BE2C (cell line): ENCODE results near the gene SPINK1. TPM values are rescaled to one million over a fixed set of nuclear protein-coding genes. Genes with fewer than 3 reads are reported as not detected.

Experiments used
- DNase-seq: peaks from one replicate; pipeline ENCODE4 v3.0.0-alpha.2; 2020
- H3K27me3 ChIP-seq: fragments of 250-450 bp; sonication (Bioruptor Pico); 2 replicates; pipeline ENCODE4 v1.5.1; 2020; ENCODE audit warnings: mild to moderate bottlenecking
- H3K36me3 ChIP-seq: fragments of 250-450 bp; sonication (Bioruptor Pico); 2 replicates; pipeline ENCODE4 v1.5.1; 2020; ENCODE audit warnings: mild to moderate bottlenecking
- H3K4me1 ChIP-seq: fragments of 250-450 bp; sonication (Bioruptor Pico); 2 replicates; pipeline ENCODE4 v1.5.1; 2020
- H3K4me3 ChIP-seq: 2 replicates; pipeline ENCODE4 v1.5.1; 2011; ENCODE audit warnings: low read depth, low read length
- H3K9me3 ChIP-seq: fragments of 250-450 bp; sonication (Bioruptor Pico); 2 replicates; pipeline ENCODE4 v1.5.1; 2020
- CTCF ChIP-seq: IDR thresholded peaks from 2 replicates; pipeline ENCODE4 v1.5.1; 2012; ENCODE audit warnings: mild to moderate bottlenecking, low read depth, low read length
- polyA plus RNA-seq: library from polyadenylated mRNA; unstranded; fragments of >200 nt; gene quantifications from one replicate; pipeline ENCODE4 v1.2.1, GENCODE V29; 2012; ENCODE audit warnings: low read depth, missing spikeins; ENCODE audit not compliant: insufficient read length, insufficient read depth

SPINK1 gene
- not detected for polyA plus RNA-seq

GRCh38 chr5:147831465-147831864 lies at the start of gene SPINK1:
Gene SPINK1, minus strand, starts transcription at chr5:147831671. Its CDS starts 94 bp downstream, at chr5:147831577.
- Histone ChIP-seq H3K4me1 (no peaks in the 10 kb centered on the region), H3K9me3 (no peaks in the 10 kb centered on the region), H3K36me3 (no peaks in the 10 kb centered on the region), H3K27me3 (peaks cover 11% of the 10 kb centered on the region), H3K4me3 (no peak within 1 kb of the TSS)
- no peak for TF ChIP-seq CTCF
- no peak for DNase-seq

GRCh38 chr5:147880487-147880886 lies 49.0 kb upstream of the SPINK1 start:
- H3K36me3 ChIP-seq = no peaks in the 10 kb centered on the region
- no peak for TF ChIP-seq CTCF

GRCh38 chr5:147879784-147880183 lies 48.3 kb upstream of the SPINK1 start:
- no peak for TF ChIP-seq CTCF
- H3K36me3 ChIP-seq = no peaks in the 10 kb centered on the region
- H3K9me3 ChIP-seq = no peaks in the 10 kb centered on the region
- no peak overlapping the region for H3K4me3 ChIP-seq
- no peaks in the 10 kb centered on the region for H3K4me1 ChIP-seq
- no peak for DNase-seq
- peaks cover 56% of the 10 kb centered on the region for H3K27me3 ChIP-seq

More at GRCh38 chr5:147880487-147880886, 49.0 kb upstream of the SPINK1 start:
- Histone ChIP-seq H3K4me3 (no peak overlapping the region), H3K4me1 (no peaks in the 10 kb centered on the region), H3K27me3 (peaks cover 53% of the 10 kb centered on the region), H3K9me3 (no peaks in the 10 kb centered on the region)
- no peak for DNase-seq

- peaks cover 56% of the 10 kb centered on the region for H3K27me3 ChIP-seq
- no peak for DNase-seq
- TF ChIP-seq CTCF = no peak
- no peaks in the 10 kb centered on the region for H3K9me3 ChIP-seq
- no peak within 1 kb of the TSS for H3K4me3 ChIP-seq
- H3K36me3 ChIP-seq = no peaks in the 10 kb centered on the region
- H3K4me1 ChIP-seq = no peaks in the 10 kb centered on the region
These were observed 46.7 kb upstream of the SPINK1 start, which contains the start of gene SCGB3A2 for GRCh38 chr5:147878066-147878759. Gene SCGB3A2, plus strand, starts transcription at chr5:147878711. Its CDS starts 93 bp downstream, at chr5:147878804.

- Histone ChIP-seq H3K27me3 (peaks cover 51% of the 10 kb centered on the region), H3K4me1 (no peaks in the 10 kb centered on the region), H3K9me3 (no peaks in the 10 kb centered on the region), H3K36me3 (no peaks in the 10 kb centered on the region), H3K4me3 (no peak overlapping the region)
- no peak for TF ChIP-seq CTCF
- DNase-seq = no peak
These were observed 45.2 kb upstream of the SPINK1 start for GRCh38 chr5:147876626-147877025.

- Histone ChIP-seq H3K4me3 (no peak overlapping the region), H3K27me3 (peaks cover 51% of the 10 kb centered on the region), H3K4me1 (no peaks in the 10 kb centered on the region), H3K36me3 (no peaks in the 10 kb centered on the region), H3K9me3 (no peaks in the 10 kb centered on the region)
- no peak for DNase-seq
- no peak for TF ChIP-seq CTCF
These were observed 44.7 kb upstream of the SPINK1 start for GRCh38 chr5:147876141-147876540.
